B cell (primary cell): ENCODE data around the gene LHX1. TPM values are rescaled to one million over a fixed set of nuclear protein-coding genes. Genes with fewer than 3 reads are reported as not detected.

Experiments
- ATAC-seq: fragments of 200-7000 bp; cut with Tn5 transposase; one replicate; pipeline ENCODE4 v1.10.0; 2021; ENCODE audit warnings: low read depth, mild to moderate bottlenecking, moderate number of reproducible peaks, moderate library complexity
- CTCF ChIA-PET: fragments of 350-600 bp; sonication (Branson Sonifier 250); formaldehyde crosslinking; loops from one replicate; lab custom pipeline; 2021; ENCODE audit warnings: antibody characterized with exemption, inconsistent platforms; lab: Charles Lee
- POLR2A ChIA-PET: fragments of 350-600 bp; sonication (Branson Sonifier 250); formaldehyde crosslinking; loops from one replicate; lab custom pipeline; 2021; ENCODE audit warnings: antibody characterized with exemption; lab: Charles Lee
- DNase-seq: peaks from one replicate; pipeline ENCODE4 v3.0.0; 2013
- H2AFZ ChIP-seq: 2 replicates; pipeline ENCODE4 v1.6.1; 2012; ENCODE audit warnings: mild to moderate bottlenecking, low read depth, low read length; ENCODE audit not compliant: insufficient read depth, poor library complexity, severe bottlenecking
- H3K27ac ChIP-seq, 2 donors: 1 replicate in 1 of 2; 2 replicates in 1 of 2; pipeline ENCODE4 v1.5.1; 2012 to 2013; ENCODE audit warnings: low read length in 2 of 2, mild to moderate bottlenecking in 2 of 2, moderate library complexity in 1 of 2
- H3K27me3 ChIP-seq, 4 experiments: fragments of 200-600 bp in 1 of 4; sonication (generic) in 1 of 4; replicated peaks in 1 of 4; 1 replicate in 2 of 4; 2 replicates in 2 of 4; pipeline versions ENCODE4 v1.6.1 to v1.7.0; 2013 to 2016; ENCODE audit warnings: low read length in 3 of 4, mild to moderate bottlenecking in 2 of 4, mixed read lengths in 1 of 4, moderate library complexity in 1 of 4; ENCODE audit not compliant: insufficient read depth in 4 of 4, control insufficient read depth in 3 of 4; ENCODE audit errors: control extremely low read depth in 1 of 4
- H3K36me3 ChIP-seq, 2 experiments: replicated peaks in 1 of 2; 1 replicate in 1 of 2; 2 replicates in 1 of 2; pipeline versions ENCODE4 v1.6.1 to v1.7.1; 2013; ENCODE audit warnings: low read length in 1 of 2; ENCODE audit not compliant: insufficient read depth in 2 of 2, control insufficient read depth in 1 of 2; ENCODE audit errors: control extremely low read depth in 1 of 2, extremely low read depth in 1 of 2
- H3K4me1 ChIP-seq, 2 donors: fragments of 200-600 bp in 1 of 2; sonication (generic) in 1 of 2; 1 replicate in 1 of 2; 2 replicates in 1 of 2; pipeline versions ENCODE4 v1.5.1 to v1.6.1; 2013 to 2017; ENCODE audit warnings: low read length in 2 of 2; ENCODE audit not compliant: control insufficient read depth in 2 of 2, insufficient read depth in 2 of 2
- H3K4me2 ChIP-seq: replicated peaks from 2 replicates; pipeline ENCODE3; 2012; ENCODE audit warnings: mild to moderate bottlenecking, low read depth, low read length; ENCODE audit not compliant: poor library complexity, severe bottlenecking
- H3K4me3 ChIP-seq, 5 experiments: fragments of 200-600 bp in 1 of 5; sonication (generic) in 1 of 5; 1 replicate in 3 of 5; 2 replicates in 2 of 5; pipeline versions ENCODE4 v1.5.1 to v1.7.0; 2011 to 2016; ENCODE audit warnings: low read length in 4 of 5, mild to moderate bottlenecking in 4 of 5, low read depth in 2 of 5, control low read depth in 1 of 5, moderate library complexity in 1 of 5; ENCODE audit not compliant: insufficient read depth in 1 of 5; ENCODE audit errors: control extremely low read depth in 1 of 5, extremely low read depth in 1 of 5
- H3K79me2 ChIP-seq: fragments of 200-600 bp; sonication (generic); one replicate; pipeline ENCODE4 v1.6.0; 2016; ENCODE audit warnings: low read length; ENCODE audit not compliant: control insufficient read depth, insufficient read depth
- H3K9ac ChIP-seq: fragments of 200-600 bp; sonication (generic); 2 replicates; pipeline ENCODE4 v1.6.1; 2017; ENCODE audit warnings: mild to moderate bottlenecking, low read length, moderate library complexity
- H3K9me3 ChIP-seq, 3 donors: one replicate each; pipeline versions ENCODE4 v1.6.1 to v1.7.1; 2013; ENCODE audit warnings: low read length in 2 of 3; ENCODE audit not compliant: control insufficient read depth in 2 of 3, insufficient read depth in 1 of 3; ENCODE audit errors: control extremely low read depth in 1 of 3
- H4K20me1 ChIP-seq: 2 replicates; pipeline ENCODE4 v1.6.0; 2012; ENCODE audit warnings: mild to moderate bottlenecking, low read length; ENCODE audit not compliant: insufficient read depth, control insufficient read depth, poor library complexity, severe bottlenecking
- H3K27ac Mint-ChIP-seq: one replicate; pipeline ENCODE4 v1.8.0; 2021; ENCODE audit warnings: mixed read lengths
- H3K27me3 Mint-ChIP-seq: one replicate; pipeline ENCODE4 v1.8.0; 2021; ENCODE audit warnings: mixed read lengths
- H3K4me1 Mint-ChIP-seq: one replicate; pipeline ENCODE4 v1.8.0; 2021; ENCODE audit warnings: mixed read lengths
- H3K4me3 Mint-ChIP-seq: one replicate; pipeline ENCODE4 v1.8.0; 2021; ENCODE audit warnings: mixed read lengths
- H3K9me3 Mint-ChIP-seq: one replicate; pipeline ENCODE4 v1.8.0; 2022; ENCODE audit warnings: mixed read lengths; ENCODE audit not compliant: insufficient read depth
- CTCF ChIP-seq: fragments of 200-600 bp; IDR thresholded peaks from one replicate; pipeline ENCODE4 v1.8.0; 2022; ENCODE audit warnings: antibody characterized with exemption, mild to moderate bottlenecking
- EZH2 ChIP-seq: IDR thresholded peaks from 2 replicates; pipeline ENCODE4 v1.6.1; 2012; ENCODE audit warnings: borderline replicate concordance, low read depth, mild to moderate bottlenecking, moderate library complexity, low read length; ENCODE audit not compliant: insufficient read depth, poor library complexity, severe bottlenecking
- WGBS: methylation state at CpG from one replicate; pipeline ENCODE4 v1.1.5; 2013; ENCODE audit warnings: missing lambda C conversion rate; ENCODE audit not compliant: insufficient coverage; 5-methylcytosine and 5-hydroxymethylcytosine counted together
- intact Hi-C: fragments of 100-400 bp; cut with micrococcal nuclease; formaldehyde crosslinking; loops from one replicate; pipeline ENCODE4 v1.10.0; 2022
- polyA plus RNA-seq: library from polyadenylated mRNA; depleted of rRNA; stranded (reverse); fragments of >200 nt; gene quantifications from 2 replicates; pipeline ENCODE4 v1.2.3, GENCODE V29; 2012
- total RNA-seq, 2 donors: library from RNA; stranded (reverse); fragments of 120-200 nt in 1 of 2; gene quantifications; 1 replicate in 1 of 2; 2 replicates in 1 of 2; pipeline versions ENCODE4 v1.2.3 to v1.2.4, GENCODE V29; 2013 to 2022

LHX1 gene
- total and polyA plus RNA-seq, 2 donors (not counting 1 experiment from before 2014, with no cell fraction given) = not detected

- ChIA-PET POLR2A (no interaction called here), CTCF (no interaction called here)
- no peak for TF ChIP-seq EZH2
- H3K27ac Mint-ChIP-seq = no peak overlapping the region
- no peak overlapping the region for H3K4me3 Mint-ChIP-seq
- Histone ChIP-seq H3K36me3 (no peaks in the 10 kb centered on the region), H3K79me2 (no peaks in the 10 kb centered on the region), H4K20me1 (peaks cover 15% of the 10 kb centered on the region), H3K4me3 (no peak overlapping the region), H3K27ac (no peak overlapping the region), H3K4me1 (peaks cover 59 to 61% of the 10 kb centered on the region in 2 donors), H3K4me2 (no peak overlapping the region), H3K9ac (no peak overlapping the region), H3K9me3 (peaks cover 0 to 47% (median 4%) of the 10 kb centered on the region in 3 donors), H3K27me3 (peaks cover 0 to 67% (median 60%) of the 10 kb centered on the region in 4 experiments), H2AFZ (no peak overlapping the region)
- H3K27me3 Mint-ChIP-seq = peaks cover 64% of the 10 kb centered on the region
- 32% methylated on average over 7 of the region's 16 CpGs for WGBS
- DNase-seq (no peak), ATAC-seq (no peak)
- H3K4me1 Mint-ChIP-seq = peaks cover 55% of the 10 kb centered on the region
- intact Hi-C loops = loop anchor here (2.0 kb wide), 1 partner anchor 19 kb away; the partner anchor contains the start of gene AATF
- H3K9me3 Mint-ChIP-seq = no peaks in the 10 kb centered on the region
These were observed 7.3 kb upstream of the LHX1 start for GRCh38 chr17:36929851-36930582.

GRCh38 chr17:36930583-36930900, 6.7 kb upstream of the LHX1 start:
- ATAC-seq (no peak), DNase-seq (no peak)
- Histone ChIP-seq H3K36me3 (no peaks in the 10 kb centered on the region), H3K4me2 (no peak overlapping the region), H3K4me1 (peaks cover 64 to 66% of the 10 kb centered on the region in 2 donors), H2AFZ (no peak overlapping the region), H3K27me3 (peaks cover 0 to 72% (median 66%) of the 10 kb centered on the region in 4 experiments), H3K79me2 (no peaks in the 10 kb centered on the region), H3K9me3 (peaks cover 0 to 52% (median 8%) of the 10 kb centered on the region in 3 donors), H3K27ac (no peak overlapping the region), H3K9ac (no peak overlapping the region), H4K20me1 (peaks cover 15% of the 10 kb centered on the region), H3K4me3 (no peak overlapping the region)
- Mint-ChIP-seq H3K27me3 (peaks cover 69% of the 10 kb centered on the region), H3K4me3 (no peak overlapping the region), H3K27ac (no peak overlapping the region), H3K9me3 (no peaks in the 10 kb centered on the region), H3K4me1 (peaks cover 61% of the 10 kb centered on the region)
- WGBS = no CpG with 5 or more reads among the region's 1 CpG
- POLR2A ChIA-PET = no interaction called here
- CTCF ChIA-PET = no interaction called here
- intact Hi-C loops = no loop called here
- TF ChIP-seq EZH2 (no peak), CTCF (no peak)
